Kidney (tissue), 14 donors: ENCODE results near the gene SLC22A9. TPM values are rescaled to one million over a fixed set of nuclear protein-coding genes. Genes with fewer than 3 reads are reported as not detected.

ENCODE experiments used
- DNase-seq, 5 donors: peaks; one replicate each; pipeline ENCODE4 v3.0.0-alpha.2; 2013 to 2020
- FAIRE-seq: peaks from 2 replicates; lab custom pipeline; 2012; peaks lifted over from hg19 to GRCh38; lab: Jason Lieb, UNC
- H3K27ac ChIP-seq, 2 donors: one replicate each; pipeline ENCODE4 v1.7.0; 2013; ENCODE audit warnings: low read depth in 2 of 2, low read length in 2 of 2, inconsistent platforms in 1 of 2
- H3K27me3 ChIP-seq: one replicate; pipeline ENCODE4 v1.7.1; 2013; ENCODE audit warnings: low read length, inconsistent platforms; ENCODE audit not compliant: control insufficient read depth, insufficient read depth
- H3K36me3 ChIP-seq, 3 donors: one replicate each; pipeline versions ENCODE4 v1.7.0 to v1.7.1; 2013; ENCODE audit warnings: low read length in 3 of 3, control low read depth in 1 of 3, inconsistent platforms in 1 of 3; ENCODE audit not compliant: insufficient read depth in 3 of 3, control insufficient read depth in 2 of 3
- H3K4me1 ChIP-seq, 3 donors: one replicate each; pipeline versions ENCODE4 v1.7.0 to v1.7.1; 2013; ENCODE audit warnings: low read length in 3 of 3, inconsistent platforms in 1 of 3, low read depth in 1 of 3; ENCODE audit not compliant: control insufficient read depth in 2 of 3, insufficient read depth in 2 of 3
- H3K4me3 ChIP-seq, 3 donors: one replicate each; pipeline versions ENCODE4 v1.7.0 to v1.8.1; 2013; ENCODE audit warnings: low read length in 3 of 3, control low read depth in 1 of 3, inconsistent platforms in 1 of 3
- H3K9ac ChIP-seq, 3 donors: one replicate each; pipeline versions ENCODE4 v1.7.0 to v1.7.1; 2013; ENCODE audit warnings: low read length in 3 of 3, control low read depth in 1 of 3, inconsistent platforms in 1 of 3
- H3K9me3 ChIP-seq, 3 donors: one replicate each; pipeline versions ENCODE4 v1.7.0 to v1.7.1; 2013; ENCODE audit warnings: low read length in 3 of 3, control low read depth in 1 of 3, inconsistent platforms in 1 of 3; ENCODE audit not compliant: control insufficient read depth in 2 of 3, insufficient read depth in 1 of 3
- CTCF ChIP-seq: IDR thresholded peaks from 3 replicates; pipeline ENCODE4 v1.5.1; 2012; ENCODE audit warnings: mild to moderate bottlenecking, moderate library complexity, borderline replicate concordance; ENCODE audit not compliant: insufficient read depth; ENCODE audit errors: extremely low read depth
- intact Hi-C: fragments of 100-400 bp; cut with DNase I; formaldehyde crosslinking; loops from one replicate; pipeline ENCODE4 v1.11.1; 2022
- polyA plus RNA-seq: library from polyadenylated mRNA; stranded (reverse); fragments of 350-450 nt; fragmentation: Illumina TruSeq; extraction: RNeasy Lipid Tissue Mini Kit (QIAGEN cat#74804); gene quantifications from one replicate; pipeline ENCODE4 v1.2.3, GENCODE V29; 2014; ENCODE audit warnings: low read depth, low replicate concordance; ENCODE audit not compliant: insufficient read depth
- total RNA-seq: library from RNA; stranded (reverse); fragmentation: NEBNext Ultra II Directional; extraction: Animal tissue kit (Norgen Biotek cat#: 25700); gene quantifications from one replicate; pipeline ENCODE4 v1.2.1, GENCODE V29; 2021
- donor health status: control.
- donor health status: control.
- donor health status: control.
- donor health status: control.
- donor health status: control.
- donor health status: DM: yes; HTN: yes; CAD: no.
- donor health status: Normal renal cell carcinoma (clear cell type).

Gene SLC22A9
- total and polyA plus RNA-seq, 2 donors from 2014 or later = not detected

GRCh38 chr11:63395697-63396096 is 26.1 kb downstream of the SLC22A9 start:
- Histone ChIP-seq H3K4me3 (no peak overlapping the region), H3K27me3 (no peaks in the 10 kb centered on the region), H3K36me3 (no peaks in the 10 kb centered on the region), H3K9me3 (no peaks in the 10 kb centered on the region), H3K9ac (no peak overlapping the region), H3K4me1 (no peaks in the 10 kb centered on the region), H3K27ac (no peak overlapping the region)
- no peak for TF ChIP-seq CTCF
- intact Hi-C loops = no loop called here
- FAIRE-seq = no peak
- DNase-seq = no peak

- FAIRE-seq = no peak
Measured at GRCh38 chr11:63404161-63404935, 34.8 kb downstream of the SLC22A9 start.

GRCh38 chr11:63405114-63405513 is 35.5 kb downstream of the SLC22A9 start:
- Histone ChIP-seq H3K27me3 (no peaks in the 10 kb centered on the region), H3K9ac (no peak overlapping the region), H3K4me3 (no peak overlapping the region), H3K9me3 (no peaks in the 10 kb centered on the region), H3K36me3 (no peaks in the 10 kb centered on the region), H3K27ac (no peak overlapping the region), H3K4me1 (no peaks in the 10 kb centered on the region)
- intact Hi-C loops = no loop called here
- FAIRE-seq = no peak
- TF ChIP-seq CTCF = no peak
- no peak for DNase-seq

More at GRCh38 chr11:63404161-63404935, 34.8 kb downstream of the SLC22A9 start:
- intact Hi-C loops = no loop called here
- no peak overlapping the region for H3K27ac ChIP-seq
- H3K9me3 ChIP-seq = no peaks in the 10 kb centered on the region
- no peaks in the 10 kb centered on the region for H3K36me3 ChIP-seq
- TF ChIP-seq CTCF = no peak
- no peak for DNase-seq
- no peaks in the 10 kb centered on the region for H3K4me1 ChIP-seq
- no peaks in the 10 kb centered on the region for H3K27me3 ChIP-seq
- H3K4me3 ChIP-seq = no peak overlapping the region
- H3K9ac ChIP-seq = no peak overlapping the region
